Activated CD4-positive, alpha-beta T cell treated with anti-CD3 and anti-CD28 coated beads, Interleukin-2, amount 50 U/mL, for 24 hours (primary cell): ENCODE measurements around the gene CAPRIN2.

Experiments
- DNase-seq, 2 donors: peaks; one replicate each; pipeline ENCODE4 v3.0.0-alpha.2; 2020; ENCODE audit warnings: low read depth in 1 of 2, low spot score in 1 of 2

CAPRIN2 gene

GRCh38 chr12:30769802-30770201, 15.1 kb upstream of the CAPRIN2 start:
- DNase-seq: no peak

- no peak for DNase-seq
Observed at GRCh38 chr12:30764251-30764650, 9.5 kb upstream of the CAPRIN2 start.

GRCh38 chr12:30763053-30763452, 8.3 kb upstream of the CAPRIN2 start:
- no peak for DNase-seq

GRCh38 chr12:30761730-30762129, 7.0 kb upstream of the CAPRIN2 start:
- no peak for DNase-seq

GRCh38 chr12:30757316-30757715, 2.6 kb upstream of the CAPRIN2 start:
- no peak for DNase-seq

- no peak for DNase-seq
Observed at GRCh38 chr12:30756074-30756473, 1.3 kb upstream of the CAPRIN2 start.

GRCh38 chr12:30755395-30755762, 628 bp upstream of the CAPRIN2 start:
- DNase-seq: no peak

- DNase-seq: no peak
Observed at GRCh38 chr12:30754383-30754749, 385 bp downstream of the CAPRIN2 start.

- DNase-seq: peak in 1 of 2 donors; percentile 4
Observed at GRCh38 chr12:30753751-30754382, 884 bp downstream of the CAPRIN2 start.

- DNase-seq: no peak
Observed at GRCh38 chr12:30753233-30753632, 1.5 kb downstream of the CAPRIN2 start.

- DNase-seq: no peak
Observed at GRCh38 chr12:30752255-30752654, 2.5 kb downstream of the CAPRIN2 start.

GRCh38 chr12:30748147-30748546, 6.6 kb downstream of the CAPRIN2 start:
- DNase-seq: no peak

- DNase-seq: no peak
Observed at GRCh38 chr12:30746190-30746589, 8.6 kb downstream of the CAPRIN2 start.

GRCh38 chr12:30744321-30744720, 10.4 kb downstream of the CAPRIN2 start:
- DNase-seq: no peak

- no peak for DNase-seq
Observed at GRCh38 chr12:30740274-30740673, 14.5 kb downstream of the CAPRIN2 start.

- no peak for DNase-seq
Observed at GRCh38 chr12:30739020-30739419, 15.7 kb downstream of the CAPRIN2 start.

- DNase-seq: no peak
Observed at GRCh38 chr12:30732954-30733637, 21.7 kb downstream of the CAPRIN2 start.

- DNase-seq: no peak
Observed at GRCh38 chr12:30730011-30730410, 24.7 kb downstream of the CAPRIN2 start.

GRCh38 chr12:30729547-30729946, 25.2 kb downstream of the CAPRIN2 start:
- no peak for DNase-seq

- DNase-seq: no peak
Observed at GRCh38 chr12:30726647-30727046, 28.1 kb downstream of the CAPRIN2 start.

GRCh38 chr12:30725739-30726138, 29.0 kb downstream of the CAPRIN2 start:
- no peak for DNase-seq

- DNase-seq: no peak
Observed at GRCh38 chr12:30719060-30719459, 35.7 kb downstream of the CAPRIN2 start.
